HG03558 (cell line): ENCODE results near the gene PIGU.

Source experiments
- ATAC-seq: cut with Tn5 transposase; IDR thresholded peaks from one replicate; pipeline ENCODE4 v1.9.1; 2021; ENCODE audit warnings: moderate number of reproducible peaks; ENCODE audit not compliant: unreplicated experiment; ENCODE audit errors: extremely low read depth

The PIGU gene

GRCh38 chr20:34581341-34582184 lies 95.3 kb downstream of the PIGU start:
- ATAC-seq = no peak

- ATAC-seq = no peak
These were observed 96.6 kb downstream of the PIGU start for GRCh38 chr20:34579979-34580940.

GRCh38 chr20:34579191-34579978 lies 97.5 kb downstream of the PIGU start:
- no peak for ATAC-seq

GRCh38 chr20:34578521-34578920 lies 98.4 kb downstream of the PIGU start:
- ATAC-seq = no peak

- ATAC-seq = no peak
These were observed 98.9 kb downstream of the PIGU start for GRCh38 chr20:34578025-34578424.

- ATAC-seq = no peak
These were observed 99.8 kb downstream of the PIGU start for GRCh38 chr20:34577061-34577460.

GRCh38 chr20:34575756-34576155 lies 101.1 kb downstream of the PIGU start:
- ATAC-seq = no peak

GRCh38 chr20:34575271-34575670 lies 101.6 kb downstream of the PIGU start:
- ATAC-seq = no peak

GRCh38 chr20:34574861-34575260 lies 102.0 kb downstream of the PIGU start:
- no peak for ATAC-seq

GRCh38 chr20:34574426-34574825 lies 102.5 kb downstream of the PIGU start:
- ATAC-seq = no peak

- no peak for ATAC-seq
These were observed 103.2 kb downstream of the PIGU start for GRCh38 chr20:34573541-34574300.

GRCh38 chr20:34571753-34572152 lies 105.1 kb downstream of the PIGU start:
- ATAC-seq = no peak

- ATAC-seq = no peak
These were observed 106.0 kb downstream of the PIGU start for GRCh38 chr20:34570859-34571306.

- ATAC-seq = no peak
These were observed 107.3 kb downstream of the PIGU start for GRCh38 chr20:34569598-34569997.

GRCh38 chr20:34567892-34568865 lies 108.7 kb downstream of the PIGU start:
- ATAC-seq = no peak

- ATAC-seq = no peak
These were observed 109.7 kb downstream of the PIGU start for GRCh38 chr20:34566978-34567891.

- no peak for ATAC-seq
These were observed 112.1 kb downstream of the PIGU start for GRCh38 chr20:34564833-34565232.
